ENCODE results near the gene ST3GAL3.

GRCh38 chr1:43791243-43791642, 83.9 kb downstream of the ST3GAL3 start:
- TF ChIP-seq POLR2A (IDR thresholded peaks at IDR 0.05): no peak
- no peak for TF ChIP-seq CTCF (IDR thresholded peaks at IDR 0.05)
